ENCODE results near the gene EEF1AKMT1. TPM values are rescaled to one million over a fixed set of nuclear protein-coding genes. Genes with fewer than 3 reads are reported as not detected.

The EEF1AKMT1 gene
- total and polyA plus RNA-seq, 4 donors = 4.2 to 11.2 (median 4.9) TPM

- TF ChIP-seq REST (IDR thresholded peaks at IDR 0.05) = no peak
- TF ChIP-seq HNF4A (conservative IDR thresholded peaks at IDR 0.05) = no peak
- TF ChIP-seq CTCF (IDR thresholded peaks at IDR 0.05; ENCODE audit: low read depth, low read length, missing input control) = no peak
- TF ChIP-seq FOXA1 (IDR thresholded peaks at IDR 0.05) = no peak
Measured at GRCh38 chr13:20808874-20809273, 35.1 kb upstream of the EEF1AKMT1 start (continued).

GRCh38 chr13:20803180-20803965, 29.6 kb upstream of the EEF1AKMT1 start:
- H3K27me3 ChIP-seq (ENCODE audit: control insufficient read depth in 4 of 4, insufficient read depth in 4 of 4, low read length in 3 of 4) = no peaks in the 10 kb centered on the region
- no peak overlapping the region for H3K27ac ChIP-seq (ENCODE audit: low read depth in 1 of 2, low read length in 2 of 2)
- H3K4me1 ChIP-seq (ENCODE audit: control insufficient read depth in 4 of 4, insufficient read depth in 4 of 4, low read length in 3 of 4) = no peaks in the 10 kb centered on the region
- H3K9ac ChIP-seq (ENCODE audit: low read depth in 1 of 2, low read length in 2 of 2) = no peak overlapping the region
- no peak for TF ChIP-seq EGR1 (IDR thresholded peaks at IDR 0.05; ENCODE audit: low read depth in 2 of 2)
- TF ChIP-seq ATF3 (IDR thresholded peaks at IDR 0.05) = no peak
- no peak for TF ChIP-seq GABPA (IDR thresholded peaks at IDR 0.05 in 1 of 2, conservative IDR thresholded peaks at IDR 0.05 in 1 of 2)
- TF ChIP-seq RAD21 (IDR thresholded peaks at IDR 0.05) = no peak
- TF ChIP-seq HNF4G (IDR thresholded peaks at IDR 0.05) = no peak
- no peak for TF ChIP-seq TAF1 (conservative IDR thresholded peaks at IDR 0.05)
- no peak for TF ChIP-seq JUND (IDR thresholded peaks at IDR 0.05)
- TF ChIP-seq ZBTB33 (IDR thresholded peaks at IDR 0.05) = no peak
- no peak for TF ChIP-seq SP1 (IDR thresholded peaks at IDR 0.05)
- TF ChIP-seq FOXA2 (IDR thresholded peaks at IDR 0.05) = no peak
- no peak for TF ChIP-seq HNF4A (conservative IDR thresholded peaks at IDR 0.05)
- TF ChIP-seq RXRA (IDR thresholded peaks at IDR 0.05) = no peak
- no peak for TF ChIP-seq REST (IDR thresholded peaks at IDR 0.05)
- TF ChIP-seq FOXA1 (IDR thresholded peaks at IDR 0.05) = no peak
- TF ChIP-seq NR2F2 (IDR thresholded peaks at IDR 0.05) = no peak
- TF ChIP-seq MAX (IDR thresholded peaks at IDR 0.05) = no peak
- no peak for TF ChIP-seq CTCF (IDR thresholded peaks at IDR 0.05; ENCODE audit: low read depth, low read length, missing input control)
- peaks cover 1 to 20% (median 12%) of the 10 kb centered on the region in 4 donors for H3K36me3 ChIP-seq (ENCODE audit: control insufficient read depth in 4 of 4, insufficient read depth in 3 of 4, low read depth in 1 of 4, low read length in 3 of 4)
- no peak overlapping the region for H3K4me3 ChIP-seq (ENCODE audit: low read depth in 1 of 3, low read length in 3 of 3)
- no peaks in the 10 kb centered on the region for H3K9me3 ChIP-seq (ENCODE audit: control insufficient read depth in 4 of 4, low read length in 3 of 4)
- no peak for DNase-seq (ENCODE audit: low spot score)
- WGBS = 96% methylated on average over 3 of the region's 3 CpGs

Data from liver (tissue), 9 donors.